Astrocyte (in vitro differentiated cells and primary cell): ENCODE measurements around the gene TGM3.

Experiments
- CTCF ChIP-seq: IDR thresholded peaks from 2 replicates; pipeline ENCODE4 v1.5.1; 2011; ENCODE audit warnings: low read depth, mild to moderate bottlenecking, inconsistent platforms, low read length, moderate library complexity; ENCODE audit not compliant: insufficient read depth
- EZH2 ChIP-seq: IDR thresholded peaks from 2 replicates; pipeline ENCODE4 v1.6.1; 2012; ENCODE audit warnings: mild to moderate bottlenecking, low read length, inconsistent platforms; ENCODE audit not compliant: insufficient read depth

- TF ChIP-seq CTCF, result no peak
- TF ChIP-seq EZH2, result no peak
Measured at GRCh38 chr20:2380601-2381000, 84.8 kb downstream of the TGM3 start, which contains the start of gene TGM6.
